SK-N-SH treated with all-trans-retinoic acid at 6 μM for 48 hours (cell line): ENCODE measurements around the gene VAPA.

Experiments used
- RARB ChIP-seq: fragments of 250-450 bp; sonication (Bioruptor Pico); IDR thresholded peaks from 2 replicates; pipeline ENCODE4 v1.8.0; 2021; ENCODE audit warnings: mild to moderate bottlenecking, moderate library complexity
- SNAI2 ChIP-seq: fragments of 250-450 bp; sonication (Bioruptor Pico); IDR thresholded peaks from 2 replicates; pipeline ENCODE4 v1.5.0; 2020; ENCODE audit warnings: mild to moderate bottlenecking, moderate library complexity
- TF ChIP-seq, protein P1 (sequence below): fragments of 250-450 bp; sonication (Bioruptor Pico); IDR thresholded peaks from 2 replicates; pipeline ENCODE4 v1.8.0; 2020; ENCODE audit warnings: mild to moderate bottlenecking, moderate library complexity, borderline replicate concordance
- TF ChIP-seq, protein P2 (sequence below): fragments of 250-450 bp; sonication (Bioruptor Pico); IDR thresholded peaks from 2 replicates; pipeline ENCODE4 v1.5.1; 2020; ENCODE audit warnings: low read depth, mild to moderate bottlenecking, moderate library complexity

DNA sequence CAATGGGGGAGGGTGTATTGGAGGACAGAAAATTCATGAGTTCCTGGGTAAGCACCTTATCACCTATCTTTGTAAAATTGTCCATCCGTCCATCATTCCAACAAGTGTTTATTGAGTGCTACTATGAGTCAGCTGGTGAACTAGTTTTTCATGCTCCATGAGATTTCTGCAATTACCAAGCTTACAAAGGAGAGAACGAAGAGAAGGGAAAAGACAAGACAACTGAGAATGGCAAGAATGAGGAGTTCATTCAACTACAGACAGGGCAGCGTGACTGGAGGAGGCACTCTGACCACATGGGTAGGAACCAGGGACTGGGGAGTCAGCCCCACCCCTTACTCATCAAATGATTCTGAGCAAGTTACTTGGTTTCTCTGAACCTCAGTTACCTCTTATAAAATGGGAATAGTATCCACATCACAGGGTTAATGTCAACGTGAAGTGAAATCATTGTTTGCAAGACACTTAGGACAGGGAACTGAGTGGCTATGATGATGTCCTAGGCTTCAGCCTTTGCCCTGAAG is 46.7 kb upstream of the VAPA start:
- TF ChIP-seq SNAI2 (CRISPR knock-in tag) = no peak
- TF ChIP-seq, protein P1, sequence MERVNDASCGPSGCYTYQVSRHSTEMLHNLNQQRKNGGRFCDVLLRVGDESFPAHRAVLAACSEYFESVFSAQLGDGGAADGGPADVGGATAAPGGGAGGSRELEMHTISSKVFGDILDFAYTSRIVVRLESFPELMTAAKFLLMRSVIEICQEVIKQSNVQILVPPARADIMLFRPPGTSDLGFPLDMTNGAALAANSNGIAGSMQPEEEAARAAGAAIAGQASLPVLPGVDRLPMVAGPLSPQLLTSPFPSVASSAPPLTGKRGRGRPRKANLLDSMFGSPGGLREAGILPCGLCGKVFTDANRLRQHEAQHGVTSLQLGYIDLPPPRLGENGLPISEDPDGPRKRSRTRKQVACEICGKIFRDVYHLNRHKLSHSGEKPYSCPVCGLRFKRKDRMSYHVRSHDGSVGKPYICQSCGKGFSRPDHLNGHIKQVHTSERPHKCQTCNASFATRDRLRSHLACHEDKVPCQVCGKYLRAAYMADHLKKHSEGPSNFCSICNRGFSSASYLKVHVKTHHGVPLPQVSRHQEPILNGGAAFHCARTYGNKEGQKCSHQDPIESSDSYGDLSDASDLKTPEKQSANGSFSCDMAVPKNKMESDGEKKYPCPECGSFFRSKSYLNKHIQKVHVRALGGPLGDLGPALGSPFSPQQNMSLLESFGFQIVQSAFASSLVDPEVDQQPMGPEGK (CRISPR knock-in tag) = no peak
- TF ChIP-seq, protein P2, sequence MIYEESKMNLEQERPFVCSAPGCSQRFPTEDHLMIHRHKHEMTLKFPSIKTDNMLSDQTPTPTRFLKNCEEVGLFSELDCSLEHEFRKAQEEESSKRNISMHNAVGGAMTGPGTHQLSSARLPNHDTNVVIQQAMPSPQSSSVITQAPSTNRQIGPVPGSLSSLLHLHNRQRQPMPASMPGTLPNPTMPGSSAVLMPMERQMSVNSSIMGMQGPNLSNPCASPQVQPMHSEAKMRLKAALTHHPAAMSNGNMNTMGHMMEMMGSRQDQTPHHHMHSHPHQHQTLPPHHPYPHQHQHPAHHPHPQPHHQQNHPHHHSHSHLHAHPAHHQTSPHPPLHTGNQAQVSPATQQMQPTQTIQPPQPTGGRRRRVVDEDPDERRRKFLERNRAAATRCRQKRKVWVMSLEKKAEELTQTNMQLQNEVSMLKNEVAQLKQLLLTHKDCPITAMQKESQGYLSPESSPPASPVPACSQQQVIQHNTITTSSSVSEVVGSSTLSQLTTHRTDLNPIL (CRISPR knock-in tag) = no peak
- TF ChIP-seq RARB = no peak
